GM12875 (cell line): Measurements from ENCODE around the gene NUP62CL.
"Not testable (repeated sequence)": the region's sequence is repeated elsewhere in the genome, so short reads cannot be mapped to it uniquely, and the experiment has no call there.

ENCODE experiments used
- H3K4me3 ChIP-seq: one replicate; pipeline ENCODE4 v1.5.1; 2011; ENCODE audit warnings: low read depth, low read length, control low read depth
- TF ChIP-seq, protein P1 (sequence below): IDR thresholded peaks from 2 replicates; pipeline ENCODE4 v1.5.1; 2011; ENCODE audit warnings: low read depth, mild to moderate bottlenecking, control low read depth, inconsistent platforms, low read length, moderate library complexity, borderline replicate concordance; ENCODE audit not compliant: insufficient read depth

The NUP62CL gene

DNA sequence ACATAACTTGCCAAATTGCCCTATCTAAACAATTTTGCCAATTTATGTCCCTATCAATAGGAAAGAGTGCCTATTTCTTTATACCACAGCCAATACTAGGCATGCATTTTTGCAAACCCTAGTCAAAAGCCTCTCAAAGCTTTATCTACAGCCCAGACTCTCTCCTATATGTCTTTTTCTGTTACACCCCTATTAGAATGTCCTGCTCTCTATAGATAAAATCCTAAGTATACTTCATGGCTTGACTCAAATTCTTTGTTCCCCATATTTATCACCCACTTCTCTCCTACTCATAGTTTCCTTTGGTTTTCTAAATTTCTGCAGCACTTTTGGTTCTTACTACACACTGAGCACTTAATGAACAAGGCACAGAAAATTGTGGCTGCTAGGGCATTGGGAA lies 38.0 kb downstream of the NUP62CL start:
- TF ChIP-seq, protein P1, sequence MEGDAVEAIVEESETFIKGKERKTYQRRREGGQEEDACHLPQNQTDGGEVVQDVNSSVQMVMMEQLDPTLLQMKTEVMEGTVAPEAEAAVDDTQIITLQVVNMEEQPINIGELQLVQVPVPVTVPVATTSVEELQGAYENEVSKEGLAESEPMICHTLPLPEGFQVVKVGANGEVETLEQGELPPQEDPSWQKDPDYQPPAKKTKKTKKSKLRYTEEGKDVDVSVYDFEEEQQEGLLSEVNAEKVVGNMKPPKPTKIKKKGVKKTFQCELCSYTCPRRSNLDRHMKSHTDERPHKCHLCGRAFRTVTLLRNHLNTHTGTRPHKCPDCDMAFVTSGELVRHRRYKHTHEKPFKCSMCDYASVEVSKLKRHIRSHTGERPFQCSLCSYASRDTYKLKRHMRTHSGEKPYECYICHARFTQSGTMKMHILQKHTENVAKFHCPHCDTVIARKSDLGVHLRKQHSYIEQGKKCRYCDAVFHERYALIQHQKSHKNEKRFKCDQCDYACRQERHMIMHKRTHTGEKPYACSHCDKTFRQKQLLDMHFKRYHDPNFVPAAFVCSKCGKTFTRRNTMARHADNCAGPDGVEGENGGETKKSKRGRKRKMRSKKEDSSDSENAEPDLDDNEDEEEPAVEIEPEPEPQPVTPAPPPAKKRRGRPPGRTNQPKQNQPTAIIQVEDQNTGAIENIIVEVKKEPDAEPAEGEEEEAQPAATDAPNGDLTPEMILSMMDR: no peak
- no peak overlapping the region for H3K4me3 ChIP-seq

DNA sequence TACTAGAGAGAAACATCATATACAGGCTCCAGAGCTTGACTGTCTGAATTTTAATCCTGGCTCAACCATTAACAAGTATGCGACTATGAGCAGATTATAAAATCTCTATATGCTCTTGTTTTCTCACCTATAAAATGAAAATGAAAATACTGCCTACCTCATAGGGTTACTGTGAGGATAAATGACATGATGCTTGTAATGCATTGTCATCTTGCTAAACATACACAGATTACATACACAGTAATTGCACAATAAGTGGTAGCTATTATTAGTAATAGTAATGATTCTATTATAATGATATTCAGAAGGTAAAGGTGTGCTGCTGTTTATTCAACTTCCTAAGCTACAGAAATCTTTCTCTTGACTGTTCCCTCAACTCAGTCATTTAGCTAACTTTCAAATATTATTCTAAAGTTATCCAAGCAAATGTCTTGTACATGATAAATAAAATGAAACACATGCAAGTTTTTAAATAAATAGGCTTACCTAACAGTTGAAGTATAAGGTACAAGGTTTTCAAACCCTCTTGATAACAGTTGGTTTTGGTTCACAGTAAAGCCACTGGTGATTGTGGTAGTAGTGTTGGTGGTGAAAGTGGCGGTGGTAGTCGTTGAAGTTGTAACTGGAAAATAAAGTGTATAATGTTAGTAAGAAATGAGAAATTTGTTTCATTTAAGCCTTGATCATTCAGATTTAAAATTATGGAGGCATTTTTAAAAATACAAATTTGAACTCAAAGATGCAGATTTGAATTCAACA lies 38.9 kb downstream of the NUP62CL start:
- TF ChIP-seq, protein P1: no peak
- no peak overlapping the region for H3K4me3 ChIP-seq

DNA sequence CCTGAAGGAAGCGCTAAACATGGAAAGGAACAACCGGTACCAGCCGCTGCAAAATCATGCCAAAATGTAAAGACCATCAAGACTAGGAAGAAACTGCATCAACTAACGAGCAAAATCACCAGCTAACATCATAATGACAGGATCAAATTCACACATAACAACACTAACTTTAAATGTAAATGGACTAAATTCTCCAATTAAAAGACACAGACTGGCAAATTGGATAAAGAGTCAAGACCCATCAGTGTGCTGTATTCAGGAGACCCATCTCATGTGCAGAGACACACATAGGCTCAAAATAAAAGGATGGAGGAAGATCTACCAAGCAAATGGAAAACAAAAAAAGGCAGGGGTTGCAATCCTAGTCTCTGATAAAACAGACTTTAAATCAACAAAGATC lies 48.6 kb downstream of the NUP62CL start:
- H3K4me3 ChIP-seq: not testable (repeated sequence)

DNA sequence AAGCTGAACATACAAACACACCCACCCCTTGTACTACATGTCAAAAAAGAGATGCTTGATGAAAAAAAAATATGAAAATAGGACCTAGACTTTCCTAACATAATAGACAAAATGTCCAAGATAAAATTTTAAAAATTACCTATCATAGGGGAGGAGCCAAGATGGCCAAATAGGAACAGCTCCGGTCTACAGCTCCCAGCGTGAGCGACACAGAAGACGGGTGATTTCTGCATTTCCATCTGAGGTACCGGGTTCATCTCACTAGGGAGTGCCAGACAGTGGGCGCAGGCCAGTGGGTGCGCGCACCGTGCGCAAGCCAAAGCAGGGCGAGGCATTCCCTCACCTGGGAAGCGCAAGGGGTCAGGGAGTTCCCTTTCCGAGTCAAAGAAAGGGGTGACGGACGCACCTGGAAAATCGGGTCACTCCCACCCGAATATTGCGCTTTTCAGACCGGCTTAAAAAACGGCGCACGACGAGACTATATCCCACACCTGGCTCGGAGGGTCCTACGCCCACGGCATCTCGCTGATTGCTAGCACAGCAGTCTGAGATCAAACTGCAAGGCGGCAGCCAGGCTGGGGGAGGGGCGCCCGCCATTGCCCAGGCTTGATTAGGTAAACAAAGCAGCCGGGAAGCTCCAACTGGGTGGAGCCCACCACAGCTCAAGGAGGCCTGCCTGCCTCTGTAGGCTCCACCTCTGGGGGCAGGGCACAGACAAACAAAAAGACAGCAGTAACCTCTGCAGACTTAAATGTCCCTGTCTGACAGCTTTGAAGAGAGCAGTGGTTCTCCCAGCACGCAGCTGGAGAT lies 50.4 kb downstream of the NUP62CL start:
- not testable (repeated sequence) for H3K4me3 ChIP-seq

DNA sequence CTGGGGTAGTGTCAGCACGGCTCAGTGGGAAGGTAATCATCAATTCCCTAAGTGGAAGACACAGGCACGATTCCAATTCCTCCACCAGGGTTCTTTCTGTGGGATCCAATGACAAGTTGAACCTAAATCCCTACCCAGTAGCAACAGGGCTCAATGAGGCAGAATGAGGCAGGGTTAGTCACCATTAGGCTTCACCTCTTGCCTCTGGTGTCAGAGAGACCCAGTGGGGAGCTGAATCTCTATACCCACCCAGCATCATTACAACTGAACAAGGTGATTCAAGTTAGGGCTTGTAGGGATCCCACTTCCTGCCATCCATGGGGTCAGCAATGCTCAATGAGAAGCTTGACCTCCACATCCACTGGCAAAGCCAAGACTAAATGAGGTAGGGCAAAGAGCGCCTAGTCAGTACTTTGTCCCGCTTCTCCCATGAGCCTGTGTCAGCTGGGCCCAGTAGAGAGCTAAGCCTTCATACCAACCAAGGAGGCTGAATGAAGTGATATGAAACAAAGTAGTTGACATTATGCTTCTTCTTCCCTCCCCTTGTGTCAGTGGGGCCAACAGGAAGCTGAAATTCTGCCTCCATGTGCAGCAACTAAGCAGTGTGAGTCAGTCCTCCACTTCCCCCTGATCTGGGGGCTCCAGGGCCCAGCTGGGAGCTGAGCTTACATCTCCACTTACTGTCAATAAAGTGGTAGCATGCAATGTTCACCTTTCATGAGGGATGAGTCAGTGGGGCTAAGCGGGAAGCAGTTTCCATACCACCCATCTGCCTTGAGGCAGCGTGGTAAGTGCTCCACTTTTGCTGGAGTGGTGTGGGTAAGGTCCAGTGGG lies 51.2 kb downstream of the NUP62CL start:
- no peak overlapping the region for H3K4me3 ChIP-seq
- TF ChIP-seq, protein P1: no peak

DNA sequence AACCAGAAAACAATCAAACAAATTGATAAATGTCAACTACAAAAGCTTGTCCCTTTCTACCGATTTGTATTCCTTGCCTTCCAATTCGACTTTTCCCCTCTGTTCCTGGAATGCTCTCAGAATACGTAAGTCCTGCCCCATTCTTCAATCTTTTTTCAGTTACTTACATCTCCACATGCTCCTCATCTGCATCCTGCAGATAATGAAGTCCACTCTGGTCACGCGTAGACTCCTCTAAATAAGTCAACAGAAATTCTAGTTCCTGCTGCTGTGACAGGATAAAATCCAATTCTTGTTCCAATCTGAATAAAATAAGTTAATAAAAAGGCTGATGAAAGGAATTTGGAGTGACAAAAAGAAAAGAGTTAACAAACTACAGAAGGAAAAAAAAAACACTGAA lies 53.2 kb downstream of the NUP62CL start:
- TF ChIP-seq, protein P1: no peak
- no peak overlapping the region for H3K4me3 ChIP-seq

DNA sequence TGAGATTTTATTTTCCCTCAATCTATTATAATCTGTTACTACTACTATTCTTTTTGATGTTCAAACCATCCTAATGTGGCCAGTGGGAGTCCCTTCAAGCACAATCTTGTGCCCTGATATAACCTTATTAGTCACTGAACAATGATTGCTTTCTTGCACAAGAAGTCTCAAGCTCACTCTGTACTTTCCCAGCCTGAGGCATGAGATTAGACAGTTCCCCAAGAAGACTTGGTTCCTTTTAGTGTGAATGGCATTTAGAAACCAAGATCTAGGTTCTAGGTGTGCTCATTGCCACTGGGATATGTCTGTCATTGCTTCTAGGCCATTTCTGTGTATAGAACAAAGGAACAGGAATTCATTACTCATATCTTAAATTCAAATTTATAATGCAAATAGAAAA lies 59.6 kb downstream of the NUP62CL start:
- TF ChIP-seq, protein P1: no peak
- no peak overlapping the region for H3K4me3 ChIP-seq
